Measurements from ENCODE around the gene SMPD4. TPM values are rescaled to one million over a fixed set of nuclear protein-coding genes. Genes with fewer than 3 reads are reported as not detected.
"Not testable (repeated sequence)": the region's sequence is repeated elsewhere in the genome, so short reads cannot be mapped to it uniquely, and the experiment has no call there.

Gene SMPD4
- total RNA-seq, 1 donor from 2014 or later, result 6.8 TPM

DNA sequence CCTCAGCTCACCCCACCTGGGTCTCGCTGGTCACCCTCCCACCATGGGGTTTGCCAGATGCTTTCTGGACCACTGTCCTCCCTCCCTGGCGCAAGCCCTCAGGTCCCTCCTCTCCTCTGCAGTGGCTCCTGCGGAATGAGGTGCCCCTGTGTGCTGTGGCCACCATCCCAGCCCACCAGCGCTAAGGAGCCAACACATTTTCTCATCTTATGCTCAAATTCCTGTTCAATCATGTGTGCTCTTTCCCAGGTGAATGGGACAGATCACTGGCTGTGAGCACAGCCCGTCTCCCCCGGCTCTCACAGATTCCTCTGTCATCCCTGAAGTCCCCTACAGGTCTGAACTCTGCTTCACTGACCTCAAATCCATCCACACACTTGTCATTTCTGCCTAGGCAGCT, 21.3 kb downstream of the SMPD4 start:
- H3K9ac ChIP-seq (ENCODE audit: low read depth in 1 of 3, low read length in 3 of 3), result no peak overlapping the region
- H3K27me3 ChIP-seq (ENCODE audit: control insufficient read depth in 3 of 3, insufficient read depth in 3 of 3, low read length in 3 of 3), result no peaks in the 10 kb centered on the region
- peaks cover 19 to 29% (median 27%) of the 10 kb centered on the region in 3 donors for H3K36me3 ChIP-seq (ENCODE audit: control insufficient read depth in 3 of 3, insufficient read depth in 3 of 3, low read length in 3 of 3)
- H3K27ac ChIP-seq (ENCODE audit: low read depth, low read length), result no peak overlapping the region
- H3K4me1 ChIP-seq (ENCODE audit: control insufficient read depth in 3 of 3, insufficient read depth in 3 of 3, low read length in 3 of 3), result no peaks in the 10 kb centered on the region
- no peak overlapping the region for H3K4me3 ChIP-seq (ENCODE audit: low read length in 3 of 3)
- H3K9me3 ChIP-seq (ENCODE audit: control insufficient read depth in 3 of 3, low read length in 3 of 3), result no peaks in the 10 kb centered on the region

DNA sequence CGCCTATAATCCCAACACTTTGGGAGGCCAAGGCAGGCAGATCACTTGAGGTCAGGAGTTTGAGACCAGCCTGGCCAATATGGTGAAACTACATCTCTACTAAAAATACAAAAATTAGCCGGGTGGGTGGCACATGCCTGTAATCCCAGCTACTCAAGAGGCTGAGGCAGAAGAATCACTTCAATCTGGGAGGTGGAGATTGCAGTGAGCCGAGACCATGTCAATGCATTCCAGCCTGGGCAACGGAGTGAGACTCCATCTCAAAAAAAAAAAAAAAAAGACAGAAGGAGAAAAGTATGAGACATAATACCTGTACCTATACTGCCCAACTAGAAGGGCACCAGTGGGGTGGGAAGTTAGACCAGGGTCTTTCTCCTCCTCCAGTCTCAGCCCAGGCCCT, 22.0 kb downstream of the SMPD4 start:
- not testable (repeated sequence) for H3K4me1 ChIP-seq (ENCODE audit: control insufficient read depth in 3 of 3, insufficient read depth in 3 of 3, low read length in 3 of 3); H3K27ac ChIP-seq (ENCODE audit: low read depth, low read length); H3K9me3 ChIP-seq (ENCODE audit: control insufficient read depth in 3 of 3, low read length in 3 of 3); H3K4me3 ChIP-seq (ENCODE audit: low read length in 3 of 3); H3K9ac ChIP-seq (ENCODE audit: low read depth in 1 of 3, low read length in 3 of 3); H3K27me3 ChIP-seq (ENCODE audit: control insufficient read depth in 3 of 3, insufficient read depth in 3 of 3, low read length in 3 of 3)
- peaks cover 18 to 30% (median 26%) of the 10 kb centered on the region in 3 donors for H3K36me3 ChIP-seq (ENCODE audit: control insufficient read depth in 3 of 3, insufficient read depth in 3 of 3, low read length in 3 of 3)

DNA sequence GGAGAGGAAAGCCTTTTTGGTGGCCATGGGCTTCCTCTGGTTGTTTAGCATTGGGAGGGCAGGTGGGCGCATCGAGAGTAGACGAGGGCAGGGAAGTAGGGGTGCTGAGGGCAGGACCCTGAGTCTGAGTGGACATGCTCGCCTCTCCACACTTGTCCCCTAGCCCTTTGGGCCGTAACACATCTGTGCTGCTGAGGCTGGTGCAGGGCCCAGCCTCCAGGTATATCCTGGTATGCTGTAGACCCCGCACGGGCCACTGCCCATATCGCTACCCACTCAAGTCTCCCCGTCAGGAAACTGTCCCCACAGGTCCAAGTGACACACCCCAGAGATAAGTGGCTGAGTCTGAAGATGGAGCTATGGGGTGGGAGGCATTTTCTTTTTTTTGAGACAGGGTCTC, 22.8 kb downstream of the SMPD4 start:
- Histone ChIP-seq H3K9ac (ENCODE audit: low read depth in 1 of 3, low read length in 3 of 3) (no peak overlapping the region), H3K27me3 (ENCODE audit: control insufficient read depth in 3 of 3, insufficient read depth in 3 of 3, low read length in 3 of 3) (no peaks in the 10 kb centered on the region), H3K4me1 (ENCODE audit: control insufficient read depth in 3 of 3, insufficient read depth in 3 of 3, low read length in 3 of 3) (no peaks in the 10 kb centered on the region), H3K9me3 (ENCODE audit: control insufficient read depth in 3 of 3, low read length in 3 of 3) (no peaks in the 10 kb centered on the region), H3K4me3 (ENCODE audit: low read length in 3 of 3) (no peak overlapping the region), H3K36me3 (ENCODE audit: control insufficient read depth in 3 of 3, insufficient read depth in 3 of 3, low read length in 3 of 3) (peaks cover 11 to 25% (median 22%) of the 10 kb centered on the region in 3 donors), H3K27ac (ENCODE audit: low read depth, low read length) (no peak overlapping the region)

DNA sequence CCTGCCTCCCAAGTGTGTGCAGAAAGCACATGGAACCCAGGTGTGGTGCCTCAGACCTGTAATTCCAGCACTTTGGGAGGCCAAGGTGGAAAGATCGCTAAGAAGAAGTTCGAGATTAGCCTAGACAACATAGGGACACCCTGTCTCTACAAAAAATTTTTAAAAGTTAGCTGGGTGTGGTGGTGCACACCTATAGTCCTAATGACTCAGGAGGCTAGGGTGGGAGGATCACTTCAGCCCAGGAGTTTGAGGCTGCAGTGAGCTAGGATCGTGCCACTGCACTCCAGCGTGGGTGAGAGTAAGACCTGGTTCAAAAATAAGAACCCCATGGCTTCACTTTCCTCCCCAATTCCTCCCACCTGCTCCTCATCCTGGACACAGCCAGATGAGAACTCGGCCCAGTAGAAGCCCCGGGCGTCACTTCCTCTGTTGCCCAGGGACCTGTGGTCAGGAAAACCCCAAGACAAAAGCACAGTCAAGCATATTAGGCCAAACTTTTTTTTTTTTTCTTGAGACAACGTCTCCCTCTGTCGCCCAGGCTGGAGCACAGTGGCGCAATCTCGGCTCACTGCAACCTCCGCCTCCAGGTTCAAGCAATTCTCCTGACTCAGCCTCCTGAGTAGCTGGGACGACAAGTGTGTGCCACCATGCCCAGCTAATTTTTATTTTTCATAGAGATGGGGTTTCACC, 23.4 kb downstream of the SMPD4 start:
- not testable (repeated sequence) for H3K4me1 ChIP-seq (ENCODE audit: control insufficient read depth in 3 of 3, insufficient read depth in 3 of 3, low read length in 3 of 3); H3K9ac ChIP-seq (ENCODE audit: low read depth in 1 of 3, low read length in 3 of 3); H3K4me3 ChIP-seq (ENCODE audit: low read length in 3 of 3); H3K27ac ChIP-seq (ENCODE audit: low read depth, low read length); H3K27me3 ChIP-seq (ENCODE audit: control insufficient read depth in 3 of 3, insufficient read depth in 3 of 3, low read length in 3 of 3); H3K9me3 ChIP-seq (ENCODE audit: control insufficient read depth in 3 of 3, low read length in 3 of 3)
- peaks cover 13 to 24% (median 24%) of the 10 kb centered on the region in 3 donors for H3K36me3 ChIP-seq (ENCODE audit: control insufficient read depth in 3 of 3, insufficient read depth in 3 of 3, low read length in 3 of 3)

DNA sequence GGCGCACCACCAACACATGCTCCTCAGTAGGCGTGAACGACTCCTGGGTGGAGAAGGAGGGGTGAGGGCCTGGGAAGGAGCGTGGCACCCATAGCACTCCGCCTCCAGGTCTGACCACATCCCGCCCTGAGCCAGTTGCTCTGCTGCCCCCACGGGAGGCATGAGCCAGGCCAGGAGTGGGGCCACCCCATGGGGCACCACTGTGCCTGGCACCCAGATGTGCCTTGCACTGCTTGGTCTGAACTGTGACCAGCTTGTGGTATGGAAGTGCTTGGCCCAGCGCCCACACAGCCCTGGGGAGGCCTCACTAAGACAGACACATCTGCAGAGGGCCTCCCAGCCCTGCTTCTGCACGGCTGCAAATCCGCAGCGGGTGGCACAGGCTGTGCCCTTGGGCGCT, 24.0 kb downstream of the SMPD4 start:
- not testable (repeated sequence) for H3K4me3 ChIP-seq (ENCODE audit: low read length in 3 of 3); H3K4me1 ChIP-seq (ENCODE audit: control insufficient read depth in 3 of 3, insufficient read depth in 3 of 3, low read length in 3 of 3); H3K27me3 ChIP-seq (ENCODE audit: control insufficient read depth in 3 of 3, insufficient read depth in 3 of 3, low read length in 3 of 3); H3K9me3 ChIP-seq (ENCODE audit: control insufficient read depth in 3 of 3, low read length in 3 of 3); H3K9ac ChIP-seq (ENCODE audit: low read depth in 1 of 3, low read length in 3 of 3); H3K27ac ChIP-seq (ENCODE audit: low read depth, low read length)
- peaks cover 11 to 22% (median 21%) of the 10 kb centered on the region in 3 donors for H3K36me3 ChIP-seq (ENCODE audit: control insufficient read depth in 3 of 3, insufficient read depth in 3 of 3, low read length in 3 of 3)

DNA sequence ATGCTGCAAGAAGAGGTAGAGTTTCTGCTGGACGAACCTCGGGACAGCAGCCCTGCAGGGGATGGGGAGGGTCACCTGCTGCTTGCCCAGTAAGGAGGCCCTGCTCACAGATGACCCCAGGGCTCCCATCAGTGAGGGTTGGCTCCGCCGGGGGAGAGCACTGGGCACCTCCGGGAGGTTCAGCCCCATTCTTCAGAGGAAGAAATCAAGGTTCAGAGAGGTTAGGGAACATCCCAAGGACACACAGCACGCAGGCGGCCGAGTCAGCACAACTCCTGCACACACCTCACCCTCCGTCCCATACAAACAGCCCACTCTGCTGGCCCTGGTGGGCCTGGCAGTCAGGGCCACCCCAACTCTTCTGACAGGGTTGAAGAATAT, 24.8 kb downstream of the SMPD4 start:
- no peaks in the 10 kb centered on the region for H3K9me3 ChIP-seq (ENCODE audit: control insufficient read depth in 3 of 3, low read length in 3 of 3)
- no peak overlapping the region for H3K9ac ChIP-seq (ENCODE audit: low read depth in 1 of 3, low read length in 3 of 3)
- no peak overlapping the region for H3K4me3 ChIP-seq (ENCODE audit: low read length in 3 of 3)
- H3K4me1 ChIP-seq (ENCODE audit: control insufficient read depth in 3 of 3, insufficient read depth in 3 of 3, low read length in 3 of 3), result no peaks in the 10 kb centered on the region
- H3K27me3 ChIP-seq (ENCODE audit: control insufficient read depth in 3 of 3, insufficient read depth in 3 of 3, low read length in 3 of 3), result no peaks in the 10 kb centered on the region
- peaks cover 10 to 26% (median 21%) of the 10 kb centered on the region in 3 donors for H3K36me3 ChIP-seq (ENCODE audit: control insufficient read depth in 3 of 3, insufficient read depth in 3 of 3, low read length in 3 of 3)
- no peak overlapping the region for H3K27ac ChIP-seq (ENCODE audit: low read depth, low read length)

DNA sequence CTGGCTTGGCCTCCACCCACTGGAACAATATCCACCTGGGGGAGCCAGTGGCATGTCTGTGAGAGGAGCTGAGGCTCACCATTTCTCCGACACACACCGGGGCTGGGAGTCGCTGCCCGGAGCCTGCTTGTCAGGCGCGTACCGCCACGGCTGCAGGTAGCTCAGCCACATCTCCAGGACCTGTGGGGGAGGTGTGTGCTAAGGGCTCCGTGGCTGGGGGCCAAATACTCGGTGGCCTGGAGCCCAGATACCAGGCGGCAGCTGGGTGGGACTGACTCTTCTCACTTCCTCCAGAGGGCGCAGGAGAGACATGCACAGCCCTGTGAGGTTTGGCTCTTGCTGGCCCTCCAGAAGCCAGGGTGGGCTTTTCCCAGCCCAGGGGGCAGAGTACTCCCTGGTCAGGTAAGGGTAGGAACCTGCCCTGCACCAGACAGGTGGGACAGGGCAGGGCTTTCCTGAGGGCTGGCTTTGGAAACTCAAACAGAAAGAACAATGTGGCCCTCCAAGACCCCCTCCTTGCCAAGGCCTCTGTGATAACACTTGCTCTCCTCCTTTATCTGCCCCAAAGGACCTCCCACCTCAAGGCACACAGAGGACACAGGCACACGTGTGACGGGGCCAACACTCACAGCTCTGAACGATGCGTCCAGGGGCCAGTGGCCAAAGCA, 25.3 kb downstream of the SMPD4 start:
- peaks cover 10 to 26% (median 21%) of the 10 kb centered on the region in 3 donors for H3K36me3 ChIP-seq (ENCODE audit: control insufficient read depth in 3 of 3, insufficient read depth in 3 of 3, low read length in 3 of 3)
- not testable (repeated sequence) for H3K27ac ChIP-seq (ENCODE audit: low read depth, low read length); H3K27me3 ChIP-seq (ENCODE audit: control insufficient read depth in 3 of 3, insufficient read depth in 3 of 3, low read length in 3 of 3); H3K9me3 ChIP-seq (ENCODE audit: control insufficient read depth in 3 of 3, low read length in 3 of 3); H3K4me1 ChIP-seq (ENCODE audit: control insufficient read depth in 3 of 3, insufficient read depth in 3 of 3, low read length in 3 of 3); H3K4me3 ChIP-seq (ENCODE audit: low read length in 3 of 3); H3K9ac ChIP-seq (ENCODE audit: low read depth in 1 of 3, low read length in 3 of 3)

DNA sequence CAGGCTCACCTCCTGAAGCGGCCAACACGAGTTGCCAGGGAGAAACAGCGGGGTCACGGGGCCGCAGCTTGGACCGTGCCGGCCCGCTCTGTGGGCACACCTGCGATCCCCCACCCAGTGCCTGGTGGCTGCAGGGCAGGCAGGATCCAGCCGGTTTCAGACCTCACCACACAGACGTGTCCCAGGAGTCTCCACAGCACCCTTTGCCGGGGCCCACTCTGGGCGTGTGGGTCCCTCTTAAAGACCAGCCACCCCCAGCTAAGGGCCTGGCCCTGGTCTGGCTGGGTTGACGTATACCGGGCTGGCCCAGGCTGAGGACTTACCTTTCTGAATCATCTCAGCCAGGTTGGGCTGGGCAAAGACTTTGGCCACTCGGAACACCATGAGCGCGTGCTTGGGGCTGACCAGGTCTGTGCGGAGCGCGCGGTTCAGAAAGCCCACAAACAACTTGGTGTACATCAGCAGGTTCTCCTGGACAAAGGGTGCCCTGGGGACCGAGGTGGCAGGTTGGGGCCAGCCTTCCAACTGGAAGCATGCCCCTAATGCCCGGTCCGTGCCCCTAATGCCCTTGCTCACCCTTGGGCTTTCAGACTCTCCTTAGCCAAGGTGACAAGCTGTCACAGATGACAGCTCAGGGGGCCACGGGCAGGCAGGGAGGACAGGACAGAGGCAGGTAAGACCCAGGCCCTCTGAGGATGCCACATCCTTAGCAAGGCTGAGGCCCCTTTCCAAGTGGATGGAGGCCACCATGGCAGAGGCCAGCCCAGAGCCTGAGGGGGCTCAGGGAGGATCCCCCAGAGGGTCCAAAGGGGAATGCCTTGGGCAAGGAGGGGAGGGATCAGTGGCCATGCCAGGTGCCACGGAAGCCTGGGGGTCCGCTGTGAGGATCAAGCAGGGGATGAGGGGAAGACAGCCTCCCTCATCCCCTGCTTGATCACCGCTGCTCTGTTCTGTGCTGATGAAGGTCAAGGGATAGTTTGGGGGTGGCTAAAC, 26.3 kb downstream of the SMPD4 start:
- Histone ChIP-seq H3K9ac (ENCODE audit: low read depth in 1 of 3, low read length in 3 of 3) (no peak overlapping the region), H3K9me3 (ENCODE audit: control insufficient read depth in 3 of 3, low read length in 3 of 3) (no peaks in the 10 kb centered on the region), H3K36me3 (ENCODE audit: control insufficient read depth in 3 of 3, insufficient read depth in 3 of 3, low read length in 3 of 3) (peaks cover 10 to 26% (median 21%) of the 10 kb centered on the region in 3 donors), H3K27me3 (ENCODE audit: control insufficient read depth in 3 of 3, insufficient read depth in 3 of 3, low read length in 3 of 3) (no peaks in the 10 kb centered on the region), H3K4me1 (ENCODE audit: control insufficient read depth in 3 of 3, insufficient read depth in 3 of 3, low read length in 3 of 3) (no peaks in the 10 kb centered on the region), H3K27ac (ENCODE audit: low read depth, low read length) (no peak overlapping the region), H3K4me3 (ENCODE audit: low read length in 3 of 3) (no peak overlapping the region)

DNA sequence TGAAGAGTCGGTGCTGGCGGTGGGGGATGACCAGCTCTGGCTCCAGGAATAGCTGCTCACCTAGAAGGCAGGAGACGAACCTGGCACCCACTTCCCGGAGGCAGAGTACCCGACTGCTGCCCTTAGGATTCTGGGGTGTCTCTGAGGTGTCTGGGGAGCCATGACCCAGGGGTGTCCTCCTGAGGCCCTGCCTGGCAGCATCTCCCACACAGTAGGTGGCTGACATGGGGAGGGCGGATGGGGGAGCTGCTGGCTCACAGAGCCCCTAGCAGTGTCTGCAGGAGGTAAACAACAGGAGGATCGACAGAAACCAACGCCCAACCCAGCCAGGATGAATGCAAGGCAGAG, 27.0 kb downstream of the SMPD4 start:
- not testable (repeated sequence) for H3K27ac ChIP-seq (ENCODE audit: low read depth, low read length); H3K4me3 ChIP-seq (ENCODE audit: low read length in 3 of 3); H3K27me3 ChIP-seq (ENCODE audit: control insufficient read depth in 3 of 3, insufficient read depth in 3 of 3, low read length in 3 of 3); H3K4me1 ChIP-seq (ENCODE audit: control insufficient read depth in 3 of 3, insufficient read depth in 3 of 3, low read length in 3 of 3); H3K9me3 ChIP-seq (ENCODE audit: control insufficient read depth in 3 of 3, low read length in 3 of 3); H3K9ac ChIP-seq (ENCODE audit: low read depth in 1 of 3, low read length in 3 of 3)
- H3K36me3 ChIP-seq (ENCODE audit: control insufficient read depth in 3 of 3, insufficient read depth in 3 of 3, low read length in 3 of 3), result peaks cover 10 to 26% (median 16%) of the 10 kb centered on the region in 3 donors

All from skeletal muscle tissue (tissue), 4 donors.